Limb (tissue), 2 donors: ENCODE results near the gene SEMA6C.

Source experiments
- DNase-seq, 2 donors: peaks; one replicate each; pipeline ENCODE4 v3.0.0-alpha.2; 2016; ENCODE audit errors: extremely low spot score in 2 of 2

Gene SEMA6C

DNA sequence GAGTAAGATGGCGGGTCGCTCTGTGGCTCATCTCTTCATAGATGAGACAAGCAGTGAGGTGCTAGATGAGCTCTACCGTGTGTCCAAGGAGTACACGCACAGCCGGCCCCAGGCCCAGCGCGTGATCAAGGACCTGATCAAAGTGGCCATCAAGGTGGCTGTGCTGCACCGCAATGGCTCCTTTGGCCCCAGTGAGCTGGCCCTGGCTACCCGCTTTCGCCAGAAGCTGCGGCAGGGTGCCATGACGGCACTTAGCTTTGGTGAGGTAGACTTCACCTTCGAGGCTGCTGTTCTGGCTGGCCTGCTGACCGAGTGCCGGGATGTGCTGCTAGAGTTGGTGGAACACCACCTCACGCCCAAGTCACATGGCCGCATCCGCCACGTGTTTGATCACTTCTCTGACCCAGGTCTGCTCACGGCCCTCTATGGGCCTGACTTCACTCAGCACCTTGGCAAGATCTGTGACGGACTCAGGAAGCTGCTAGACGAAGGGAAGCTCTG lies 12.4 kb upstream of the SEMA6C start:
- DNase-seq = no peak

DNA sequence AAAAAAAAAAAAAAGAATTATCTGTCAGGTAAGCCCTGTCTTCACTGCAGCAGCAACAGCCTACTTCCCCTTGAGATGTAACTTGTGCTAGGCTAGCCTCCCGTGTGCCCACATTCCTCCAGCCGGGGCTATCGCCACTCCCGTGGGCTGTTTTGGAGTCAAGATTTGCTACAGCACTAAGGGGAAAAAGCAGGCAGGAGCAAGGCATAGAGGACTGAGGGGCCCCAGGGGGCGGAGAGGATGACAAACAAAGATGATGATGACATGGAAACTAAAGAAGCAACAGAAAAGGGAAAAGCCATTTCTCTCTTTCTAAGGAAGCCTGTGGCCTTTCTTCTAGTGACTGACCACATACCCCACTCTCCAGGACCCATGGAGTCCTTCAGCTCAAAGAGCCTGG lies 11.9 kb upstream of the SEMA6C start:
- DNase-seq = no peak

DNA sequence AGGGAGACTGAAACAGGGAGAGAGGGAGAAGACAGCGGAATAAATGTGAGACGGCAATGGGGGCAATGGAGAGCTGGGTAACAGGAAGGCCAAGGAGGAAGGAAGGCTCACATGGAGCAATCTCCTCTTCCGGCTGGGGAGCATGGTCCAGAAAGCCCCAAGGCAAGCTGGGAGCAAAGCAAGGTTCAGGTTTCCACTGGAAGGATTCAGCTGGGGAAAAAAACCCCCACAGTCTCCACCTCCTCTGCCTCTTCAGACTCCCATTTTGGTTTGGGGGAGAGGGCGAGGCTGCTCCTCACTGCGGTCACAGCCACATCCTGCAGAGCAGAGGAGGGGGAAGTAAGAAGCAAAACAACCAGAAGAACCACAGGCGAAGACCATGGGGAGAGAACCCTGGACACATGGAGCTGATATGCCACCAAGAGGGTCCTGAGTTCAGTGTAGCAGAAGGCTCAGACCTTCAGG lies 10.7 kb upstream of the SEMA6C start:
- DNase-seq = no peak

DNA sequence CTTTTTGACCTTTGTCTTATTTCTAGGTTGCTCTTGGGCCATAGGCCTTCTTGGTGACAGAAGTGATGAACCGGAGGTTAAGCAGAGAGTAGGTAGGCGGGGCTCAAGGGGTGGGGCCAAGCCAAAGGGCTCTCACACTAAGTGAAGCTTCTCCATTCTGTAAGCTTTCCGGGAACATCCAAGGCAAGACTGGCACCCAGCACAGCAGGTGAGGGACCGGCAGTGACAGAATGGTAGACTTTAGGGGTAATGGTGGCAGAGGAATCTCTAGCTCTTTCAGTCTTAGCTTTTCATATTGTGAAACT lies 10.0 kb upstream of the SEMA6C start, which contains the start of gene TNFAIP8L2:
TNFAIP8L2 (plus strand) TSS at position 135 of the 305 bp plus-strand sequence. CDS start 2,049 bp downstream, outside the sequence.
- DNase-seq = no peak

GRCh38 chr1:151147665-151148064 lies 1.2 kb upstream of the SEMA6C start:
- no peak for DNase-seq

GRCh38 chr1:151147132-151147503 lies 687 bp upstream of the SEMA6C start:
- no peak for DNase-seq

- DNase-seq = no peak
Measured at GRCh38 chr1:151146072-151146411, 389 bp downstream of the SEMA6C start.

GRCh38 chr1:151145304-151146071 lies 943 bp downstream of the SEMA6C start:
- peak in 1 of 2 donors; percentile 65 for DNase-seq

GRCh38 chr1:151144474-151145303 lies 1.7 kb downstream of the SEMA6C start:
- peak in 1 of 2 donors; percentile 58 for DNase-seq

DNA sequence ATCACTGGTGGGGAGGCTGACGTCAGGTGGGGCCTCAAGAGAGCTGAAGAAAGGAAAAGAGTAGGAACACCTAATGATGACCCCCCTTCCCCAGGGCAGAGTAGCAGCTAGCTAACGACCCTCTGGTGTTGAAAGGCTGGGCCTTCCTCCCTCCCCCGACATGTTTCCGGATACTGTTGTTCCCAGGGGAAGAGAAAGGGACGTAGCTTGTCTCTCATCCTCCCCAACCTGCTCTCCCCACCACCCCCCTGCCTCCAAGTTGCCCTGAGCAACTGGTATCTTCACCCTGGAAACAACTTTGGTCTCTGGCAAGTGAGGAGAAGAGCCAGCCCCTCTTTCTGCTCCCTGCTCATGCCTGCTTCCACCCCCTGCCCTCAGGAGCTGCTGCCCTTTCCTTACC lies 2.4 kb downstream of the SEMA6C start:
- DNase-seq = no peak

- peak in 1 of 2 donors; percentile 35 for DNase-seq
Measured at GRCh38 chr1:151143057-151143435, 3.4 kb downstream of the SEMA6C start.

DNA sequence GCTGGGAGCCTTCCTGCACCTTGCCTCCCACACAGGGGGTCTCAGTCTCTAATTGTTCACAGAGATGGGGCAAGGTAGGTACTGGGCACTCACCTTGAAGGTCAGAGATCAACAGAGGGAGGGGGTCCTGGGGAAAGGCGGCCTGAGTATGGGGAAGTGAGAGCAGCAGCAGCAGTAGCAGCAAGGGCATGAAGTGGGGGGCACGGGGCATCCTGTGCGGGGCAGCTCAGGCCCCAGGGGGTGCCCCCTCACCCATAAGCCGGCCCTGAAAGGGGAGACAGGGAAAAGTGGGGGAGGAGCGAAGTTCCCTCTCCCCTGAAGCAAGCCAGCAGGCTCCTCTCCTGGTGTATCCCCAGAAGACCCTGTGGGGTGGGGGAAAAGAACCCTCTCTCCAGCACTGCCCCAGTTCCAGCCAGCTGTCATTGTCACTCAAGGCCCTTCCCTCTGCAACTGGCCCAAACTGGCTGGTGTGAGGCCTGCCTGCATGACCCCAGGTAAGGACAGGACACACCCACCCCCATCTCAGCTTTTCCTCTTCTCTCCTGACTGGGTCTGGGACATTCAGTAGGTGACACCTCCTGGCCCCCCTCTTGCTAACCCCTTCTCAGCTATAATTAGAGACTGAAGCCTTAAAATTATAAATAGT lies 3.9 kb downstream of the SEMA6C start:
- DNase-seq = peak in 1 of 2 donors; percentile 51

DNA sequence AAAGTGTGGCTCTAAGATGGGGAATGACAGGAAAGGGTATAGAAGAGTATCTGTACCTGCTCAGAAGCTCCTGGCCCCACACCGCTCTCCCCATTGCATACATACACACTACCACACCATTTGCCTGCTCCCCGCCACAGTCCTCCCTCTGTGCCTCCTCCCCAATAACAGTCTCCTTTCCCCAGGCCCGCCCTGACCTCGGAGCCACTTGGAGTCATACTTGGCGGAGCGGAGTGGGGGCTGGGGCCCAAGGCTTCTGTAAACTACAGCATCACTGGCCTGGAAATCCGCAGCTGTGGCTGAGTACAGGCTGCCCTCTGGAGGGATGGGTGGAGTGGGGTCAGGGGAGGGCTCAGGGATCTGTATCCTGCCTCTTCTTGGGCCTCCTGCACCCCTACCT lies 8.6 kb downstream of the SEMA6C start:
- no peak for DNase-seq

GRCh38 chr1:151135433-151136385 lies 10.7 kb downstream of the SEMA6C start:
- DNase-seq = no peak

DNA sequence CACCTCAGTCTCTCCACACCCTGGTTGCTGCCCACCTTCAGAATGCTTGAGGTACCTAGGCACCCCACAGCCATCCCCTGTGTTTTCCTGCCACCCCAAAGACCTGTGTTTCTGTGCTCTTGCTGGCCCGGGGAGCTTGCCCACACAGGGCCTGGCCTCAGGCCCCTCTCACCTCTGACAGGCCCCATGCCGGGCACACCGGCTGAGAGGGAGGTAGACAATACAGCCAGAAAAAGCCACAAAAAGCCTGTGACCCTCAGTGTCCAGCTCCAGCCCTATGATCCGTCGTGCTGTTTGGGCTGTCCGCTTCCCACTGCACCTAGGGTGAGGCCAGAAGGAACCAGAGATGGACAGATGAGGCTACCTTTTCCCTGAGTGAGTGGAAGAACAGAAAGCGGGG lies 11.4 kb downstream of the SEMA6C start:
- DNase-seq = no peak

DNA sequence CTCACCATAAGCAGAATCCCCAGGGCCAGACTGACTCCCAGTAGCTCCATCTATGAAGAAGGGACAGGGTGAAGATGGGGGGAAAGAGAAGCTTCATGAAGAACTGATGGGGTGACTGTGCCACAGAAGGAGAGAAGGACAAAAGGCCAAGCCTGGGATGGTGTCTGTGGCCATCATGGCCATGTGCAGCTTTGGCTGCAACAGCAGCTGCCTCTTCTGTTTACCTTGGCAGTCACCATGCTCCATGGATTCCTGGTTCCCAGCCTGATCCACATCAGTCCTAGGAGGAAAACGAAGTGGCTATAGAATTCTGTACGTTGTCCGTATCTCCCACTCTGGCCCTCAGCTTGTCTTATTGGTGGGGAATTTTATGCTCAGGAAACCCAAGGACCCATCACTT lies 12.0 kb downstream of the SEMA6C start:
- DNase-seq = no peak

GRCh38 chr1:151133018-151133806 lies 13.2 kb downstream of the SEMA6C start:
- DNase-seq = no peak

- peak in 1 of 2 donors; percentile 42 for DNase-seq
Measured at GRCh38 chr1:151132335-151133017, 14.0 kb downstream of the SEMA6C start.

DNA sequence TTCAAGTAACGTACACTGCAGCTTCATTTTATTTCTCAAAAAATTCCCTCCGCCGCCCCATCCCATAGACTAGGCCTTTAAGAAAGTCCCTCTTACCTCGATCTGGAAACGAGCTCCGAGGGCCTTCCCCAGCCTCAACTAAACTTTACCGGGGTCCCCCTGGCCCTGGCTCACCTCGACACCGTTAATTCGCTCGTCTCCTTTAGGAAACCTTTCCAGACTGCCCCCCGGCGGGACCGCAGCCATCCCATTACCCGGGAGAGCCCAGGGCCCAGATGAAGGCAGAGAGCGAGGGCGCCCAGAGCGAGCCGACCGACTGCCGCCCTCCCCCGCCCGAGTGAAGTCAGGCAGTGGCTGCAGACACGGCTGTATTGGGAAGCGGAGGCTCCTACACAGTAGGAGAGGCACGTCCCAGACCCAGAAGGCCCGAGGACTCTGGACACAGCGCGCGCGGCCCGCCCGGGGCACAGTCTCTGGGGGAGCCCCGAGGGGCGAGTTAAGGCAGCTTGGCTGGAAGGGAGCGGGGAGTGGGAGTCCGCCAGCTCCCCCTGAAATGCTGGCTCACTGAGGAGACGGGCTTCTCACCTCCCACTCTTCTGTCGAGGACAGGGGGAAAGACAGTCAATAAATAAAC lies 14.6 kb downstream of the SEMA6C start:
- DNase-seq = peak in 1 of 2 donors; percentile 66
